ENCODE results near the gene FOXC1.

DNA sequence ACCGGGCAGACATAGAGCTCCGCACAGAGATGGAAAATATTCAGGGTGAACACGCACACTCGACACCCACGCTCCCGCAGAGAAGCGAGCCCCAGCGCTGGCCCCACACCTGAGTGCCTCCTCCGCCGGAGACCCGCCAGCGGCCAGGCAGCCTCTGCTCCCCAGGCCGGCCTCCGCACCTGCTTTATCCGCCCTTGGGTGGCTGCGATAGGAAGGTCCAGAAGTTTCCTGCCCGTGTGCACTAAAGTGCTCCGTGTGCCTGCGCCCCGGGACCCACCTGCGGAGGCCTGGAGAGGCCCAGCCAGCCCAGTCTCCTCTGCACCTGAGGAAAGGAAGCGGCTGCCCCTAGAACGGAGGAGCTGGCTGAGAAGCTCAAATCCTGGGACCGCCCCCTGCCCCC lies 10.8 kb upstream of the FOXC1 start:
- TF ChIP-seq, protein P1, sequence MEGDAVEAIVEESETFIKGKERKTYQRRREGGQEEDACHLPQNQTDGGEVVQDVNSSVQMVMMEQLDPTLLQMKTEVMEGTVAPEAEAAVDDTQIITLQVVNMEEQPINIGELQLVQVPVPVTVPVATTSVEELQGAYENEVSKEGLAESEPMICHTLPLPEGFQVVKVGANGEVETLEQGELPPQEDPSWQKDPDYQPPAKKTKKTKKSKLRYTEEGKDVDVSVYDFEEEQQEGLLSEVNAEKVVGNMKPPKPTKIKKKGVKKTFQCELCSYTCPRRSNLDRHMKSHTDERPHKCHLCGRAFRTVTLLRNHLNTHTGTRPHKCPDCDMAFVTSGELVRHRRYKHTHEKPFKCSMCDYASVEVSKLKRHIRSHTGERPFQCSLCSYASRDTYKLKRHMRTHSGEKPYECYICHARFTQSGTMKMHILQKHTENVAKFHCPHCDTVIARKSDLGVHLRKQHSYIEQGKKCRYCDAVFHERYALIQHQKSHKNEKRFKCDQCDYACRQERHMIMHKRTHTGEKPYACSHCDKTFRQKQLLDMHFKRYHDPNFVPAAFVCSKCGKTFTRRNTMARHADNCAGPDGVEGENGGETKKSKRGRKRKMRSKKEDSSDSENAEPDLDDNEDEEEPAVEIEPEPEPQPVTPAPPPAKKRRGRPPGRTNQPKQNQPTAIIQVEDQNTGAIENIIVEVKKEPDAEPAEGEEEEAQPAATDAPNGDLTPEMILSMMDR (IDR thresholded peaks at IDR 0.05) = no peak
- no peak for TF ChIP-seq POLR2AphosphoS5 (IDR thresholded peaks at IDR 0.05)
